Pancreas (tissue), 10 donors: Measurements from ENCODE around the gene DIP2B. TPM values are rescaled to one million over a fixed set of nuclear protein-coding genes. Genes with fewer than 3 reads are reported as not detected.

Experiments
- ATAC-seq, 4 donors: fragments of 200-7000 bp; cut with Tn5 transposase; one replicate each; pipeline versions ENCODE4 v1.8.0 to v1.9.1; 2020; ENCODE audit warnings: mild to moderate bottlenecking in 4 of 4, moderate library complexity in 4 of 4
- DNase-seq, 6 donors: peaks; one replicate each; pipeline ENCODE4 v3.0.0-alpha.2; 2020
- FAIRE-seq: peaks from 2 replicates; lab custom pipeline; 2012; peaks lifted over from hg19 to GRCh38; lab: Jason Lieb, UNC
- H3K27ac ChIP-seq, 4 donors: fragments of 200-600 bp; sonication (generic); 1 replicate in 3 of 4; 2 replicates in 1 of 4; pipeline versions ENCODE4 v1.5.0 to v1.8.0; 2020
- H3K27me3 ChIP-seq, 4 donors: fragments of 200-600 bp; one replicate each; pipeline ENCODE4 v1.8.0; 2021
- H3K36me3 ChIP-seq, 3 donors: fragments of 200-600 bp; sonication (generic) in 1 of 3; one replicate each; pipeline versions ENCODE4 v1.5.0 to v1.8.0; 2020 to 2021
- H3K4me1 ChIP-seq, 3 donors: fragments of 200-600 bp; one replicate each; pipeline ENCODE4 v1.8.0; 2021
- H3K4me3 ChIP-seq, 4 donors: fragments of 200-600 bp; sonication (generic) in 2 of 4; one replicate each; pipeline versions ENCODE4 v1.5.0 to v1.8.0; 2020 to 2021
- H3K9me3 ChIP-seq, 4 donors: fragments of 200-600 bp; one replicate each; pipeline ENCODE4 v1.8.0; 2021
- WGBS, 2 donors: extraction: QIAGEN DNeasy Blood & Tissue Kit; methylation state at CpG; one replicate each; pipeline ENCODE4 v1.1.7; 2013; 5-methylcytosine and 5-hydroxymethylcytosine counted together
- intact Hi-C, 3 donors: fragments of 100-400 bp; cut with DNase I; formaldehyde crosslinking; loops; one replicate each; pipeline versions ENCODE4 v1.11.1 to v1.14.2; 2022
- polyA plus RNA-seq, 2 donors: library from polyadenylated mRNA; stranded (reverse); fragments of 200-250 nt; gene quantifications; one replicate each; pipeline ENCODE4 v1.2.3, GENCODE V29; 2013
- total RNA-seq, 6 donors: library from RNA; stranded (reverse); fragmentation: NEBNext Ultra II Directional in 4 of 6; extraction: Animal tissue kit (Norgen Biotek cat#: 25700) in 4 of 6; gene quantifications; one replicate each; pipeline versions ENCODE4 v1.2.1 to v1.2.4, GENCODE V29; 2021 to 2023
- TF ChIP-seq, protein P1 (sequence below), 4 donors: fragments of 200-600 bp; sonication (generic) in 3 of 4; IDR thresholded peaks; one replicate each; pipeline versions ENCODE4 v1.5.0 to v1.8.0; 2021; ENCODE audit warnings: antibody characterized with exemption in 4 of 4
- donor health status: healthy with polysubstance abuse.
- donor health status: DM: no; HTN: no; CAD: no; lungs with moderate emphysema.
- donor health status: DM: no; HTN: no; CAD: no.
- donor health status: control.
- donor health status: control.
- donor health status: Bipolar disorder and iron deficiency.
- donor health status: DM: yes; HTN: yes; CAD: no.
- donor health status: DM: no; HTN: no; CAD: no.
- donor health status: DM: no; HTN: no; CAD: no.
- donor health status: DM: yes; HTN: yes; CAD: no.

The DIP2B gene
- total and polyA plus RNA-seq, 8 donors, result 3.2 to 15.9 (median 9.2) TPM

DNA sequence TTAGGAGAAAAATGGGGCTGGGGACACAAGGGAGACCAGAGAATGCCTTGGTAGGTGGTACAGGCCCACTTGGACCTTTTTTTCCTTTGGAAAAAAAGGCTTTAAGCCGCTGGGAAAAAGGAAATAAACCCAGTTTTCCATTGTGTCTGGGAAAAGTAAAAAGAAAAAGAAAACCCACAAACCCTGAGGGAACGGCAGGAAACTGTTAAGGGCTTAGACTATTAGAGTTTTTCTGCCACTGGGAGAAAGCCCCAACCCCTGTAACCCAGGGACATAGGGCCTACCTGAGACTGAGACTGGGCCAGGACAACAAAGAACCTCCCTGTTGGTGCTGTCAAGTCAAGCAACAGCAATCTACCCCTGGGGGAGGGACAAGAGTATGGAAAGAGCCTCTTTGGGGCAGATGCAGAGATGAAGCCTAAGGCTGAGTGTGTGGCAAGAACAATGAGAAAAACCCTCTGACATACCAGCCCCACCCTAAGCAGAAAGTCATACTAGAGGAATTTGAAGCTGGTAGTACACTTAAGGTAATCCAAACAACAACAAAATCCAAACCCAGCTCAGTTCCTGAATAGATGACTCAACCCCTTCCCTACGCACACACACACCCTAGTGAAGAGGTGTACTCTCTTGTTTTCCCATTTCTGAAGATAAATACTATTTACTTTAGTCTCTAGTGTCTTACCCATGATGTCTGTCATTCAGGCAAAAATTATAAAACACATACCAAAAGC is 281.9 kb downstream of the DIP2B start:
- FAIRE-seq, result no peak
- DNase-seq, result no peak
- Histone ChIP-seq H3K36me3 (peaks cover 0 to 4% (median 0%) of the 10 kb centered on the region in 3 donors), H3K9me3 (no peaks in the 10 kb centered on the region), H3K27ac (peak overlapping the region in 1 of 4 donors; percentile 23), H3K4me1 (no peaks in the 10 kb centered on the region), H3K27me3 (no peaks in the 10 kb centered on the region), H3K4me3 (no peak overlapping the region)
- peak in 3 of 4 donors; percentile 21 to 73 (median 70) for ATAC-seq
- TF ChIP-seq, protein P1, sequence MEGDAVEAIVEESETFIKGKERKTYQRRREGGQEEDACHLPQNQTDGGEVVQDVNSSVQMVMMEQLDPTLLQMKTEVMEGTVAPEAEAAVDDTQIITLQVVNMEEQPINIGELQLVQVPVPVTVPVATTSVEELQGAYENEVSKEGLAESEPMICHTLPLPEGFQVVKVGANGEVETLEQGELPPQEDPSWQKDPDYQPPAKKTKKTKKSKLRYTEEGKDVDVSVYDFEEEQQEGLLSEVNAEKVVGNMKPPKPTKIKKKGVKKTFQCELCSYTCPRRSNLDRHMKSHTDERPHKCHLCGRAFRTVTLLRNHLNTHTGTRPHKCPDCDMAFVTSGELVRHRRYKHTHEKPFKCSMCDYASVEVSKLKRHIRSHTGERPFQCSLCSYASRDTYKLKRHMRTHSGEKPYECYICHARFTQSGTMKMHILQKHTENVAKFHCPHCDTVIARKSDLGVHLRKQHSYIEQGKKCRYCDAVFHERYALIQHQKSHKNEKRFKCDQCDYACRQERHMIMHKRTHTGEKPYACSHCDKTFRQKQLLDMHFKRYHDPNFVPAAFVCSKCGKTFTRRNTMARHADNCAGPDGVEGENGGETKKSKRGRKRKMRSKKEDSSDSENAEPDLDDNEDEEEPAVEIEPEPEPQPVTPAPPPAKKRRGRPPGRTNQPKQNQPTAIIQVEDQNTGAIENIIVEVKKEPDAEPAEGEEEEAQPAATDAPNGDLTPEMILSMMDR (IDR thresholded peaks at IDR 0.05), result no peak
- WGBS, 2 donors, result 90 to 95% methylated on average over 3 of the region's 3 CpGs
- intact Hi-C loops, result no loop called here

DNA sequence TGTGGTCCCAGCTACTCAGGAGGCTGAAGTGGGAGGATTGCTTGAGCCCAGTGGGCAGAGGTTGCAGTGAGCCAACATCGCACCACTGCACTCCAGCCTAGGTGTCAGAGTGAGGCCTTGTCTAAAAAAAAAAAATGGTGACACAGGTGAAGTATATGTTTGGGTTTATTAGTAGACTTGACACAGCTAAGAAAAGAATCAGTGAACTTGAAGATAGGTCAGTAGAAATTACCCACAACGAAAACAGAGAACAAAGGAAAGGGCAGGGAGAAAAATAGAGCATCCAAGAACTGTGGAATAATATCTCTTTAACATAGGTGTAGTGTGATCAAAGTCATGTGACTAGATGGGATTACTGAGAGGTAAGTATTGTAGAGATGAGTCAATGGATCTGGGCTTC is 282.8 kb downstream of the DIP2B start:
- 99 to 100% methylated on average over 2 of the region's 2 CpGs for WGBS, 2 donors
- no peaks in the 10 kb centered on the region for H3K4me1 ChIP-seq
- H3K27me3 ChIP-seq, result no peaks in the 10 kb centered on the region
- no peaks in the 10 kb centered on the region for H3K9me3 ChIP-seq
- TF ChIP-seq, protein P1 (IDR thresholded peaks at IDR 0.05), result no peak
- DNase-seq, result no peak
- intact Hi-C loops, result no loop called here
- H3K4me3 ChIP-seq, result no peak overlapping the region
- FAIRE-seq, result no peak
- no peak for ATAC-seq
- no peaks in the 10 kb centered on the region for H3K36me3 ChIP-seq
- no peak overlapping the region for H3K27ac ChIP-seq

DNA sequence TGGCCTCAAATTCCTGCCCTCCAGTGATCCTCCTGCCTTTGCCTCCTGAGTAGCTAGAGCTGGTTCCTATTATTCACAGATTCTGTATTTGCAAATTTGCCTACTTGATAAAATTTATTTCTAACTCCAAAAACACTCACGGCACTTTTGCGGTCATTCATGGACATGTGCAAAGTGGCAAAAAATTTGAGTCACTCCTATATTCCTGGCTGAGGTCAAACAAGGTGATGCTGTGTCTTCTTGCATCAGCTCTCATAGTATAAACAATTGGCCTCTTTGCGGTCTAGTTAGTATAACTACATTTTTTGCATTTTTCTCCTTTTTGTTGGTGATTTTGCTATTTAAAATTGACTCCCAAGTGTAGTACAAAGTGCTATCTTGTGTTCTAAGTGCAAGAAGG is 283.8 kb downstream of the DIP2B start:
- H3K27ac ChIP-seq, result no peak overlapping the region
- no peaks in the 10 kb centered on the region for H3K9me3 ChIP-seq
- FAIRE-seq (no peak), ATAC-seq (no peak), DNase-seq (no peak)
- TF ChIP-seq, protein P1 (IDR thresholded peaks at IDR 0.05), result no peak
- H3K4me1 ChIP-seq, result no peaks in the 10 kb centered on the region
- H3K27me3 ChIP-seq, result no peaks in the 10 kb centered on the region
- 95 to 97% methylated on average over 3 of the region's 3 CpGs for WGBS, 2 donors
- H3K36me3 ChIP-seq, result no peaks in the 10 kb centered on the region
- no peak overlapping the region for H3K4me3 ChIP-seq
- intact Hi-C loops, result no loop called here

DNA sequence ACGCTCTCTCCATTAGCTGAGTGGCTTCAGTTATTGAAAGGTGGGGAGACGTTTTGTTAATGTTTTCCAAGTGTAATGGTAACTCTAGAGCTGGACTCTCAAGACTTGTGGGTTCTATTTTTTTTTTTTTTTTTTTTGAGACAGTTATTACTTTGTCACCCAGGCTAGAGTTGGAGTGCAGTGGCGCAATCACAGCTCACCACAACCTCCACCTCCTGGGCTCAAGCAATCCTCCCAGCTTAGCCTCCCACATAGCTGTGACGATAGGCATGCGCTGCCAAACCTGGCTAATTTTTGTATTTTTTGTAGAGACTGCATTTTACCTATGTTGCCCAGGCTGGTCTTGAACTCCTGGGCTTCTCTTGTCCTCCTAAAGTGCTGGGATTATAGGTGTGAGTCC is 285.3 kb downstream of the DIP2B start:
- H3K27ac ChIP-seq, result no peak overlapping the region
- ATAC-seq, result no peak
- TF ChIP-seq, protein P1 (IDR thresholded peaks at IDR 0.05), result no peak
- H3K9me3 ChIP-seq, result no peaks in the 10 kb centered on the region
- no peaks in the 10 kb centered on the region for H3K36me3 ChIP-seq
- no peak for DNase-seq
- no peak overlapping the region for H3K4me3 ChIP-seq
- FAIRE-seq, result no peak
- WGBS, 2 donors, result 91 to 94% methylated on average over 5 of the region's 5 CpGs
- H3K27me3 ChIP-seq, result no peaks in the 10 kb centered on the region
- H3K4me1 ChIP-seq, result no peaks in the 10 kb centered on the region
- intact Hi-C loops, result no loop called here

Other genes with a start within 250 kb of the DIP2B start
- 10 to 100 TPM; 17.6 to 50.3 (median 27.2) TPM for gene LIMA1, start 221.5 kb upstream of the DIP2B start, total RNA-seq
- gene LIMA1, start 221.5 kb upstream of the DIP2B start, polyA plus RNA-seq, result 10 to 100 TPM; 19.8 to 24.1 TPM
- not detected for gene FAM186A, start 108.4 kb upstream of the DIP2B start, total RNA-seq
- under 1 TPM in 1 of 2 donors, not detected in 1; 0.04 TPM for gene FAM186A, start 108.4 kb upstream of the DIP2B start, polyA plus RNA-seq
- gene LARP4, start 104.1 kb upstream of the DIP2B start, total RNA-seq, result 10 to 100 TPM; 20.6 to 38.5 (median 35.5) TPM
- 1 to 10 TPM; 6.2 to 8.4 TPM for gene LARP4, start 104.1 kb upstream of the DIP2B start, polyA plus RNA-seq